ENCODE measurements around the gene PTGDR2. TPM values are rescaled to one million over a fixed set of nuclear protein-coding genes. Genes with fewer than 3 reads are reported as not detected.

PTGDR2 gene
- total RNA-seq, 1 experiment from 2014 or later: 0.07 TPM

DNA sequence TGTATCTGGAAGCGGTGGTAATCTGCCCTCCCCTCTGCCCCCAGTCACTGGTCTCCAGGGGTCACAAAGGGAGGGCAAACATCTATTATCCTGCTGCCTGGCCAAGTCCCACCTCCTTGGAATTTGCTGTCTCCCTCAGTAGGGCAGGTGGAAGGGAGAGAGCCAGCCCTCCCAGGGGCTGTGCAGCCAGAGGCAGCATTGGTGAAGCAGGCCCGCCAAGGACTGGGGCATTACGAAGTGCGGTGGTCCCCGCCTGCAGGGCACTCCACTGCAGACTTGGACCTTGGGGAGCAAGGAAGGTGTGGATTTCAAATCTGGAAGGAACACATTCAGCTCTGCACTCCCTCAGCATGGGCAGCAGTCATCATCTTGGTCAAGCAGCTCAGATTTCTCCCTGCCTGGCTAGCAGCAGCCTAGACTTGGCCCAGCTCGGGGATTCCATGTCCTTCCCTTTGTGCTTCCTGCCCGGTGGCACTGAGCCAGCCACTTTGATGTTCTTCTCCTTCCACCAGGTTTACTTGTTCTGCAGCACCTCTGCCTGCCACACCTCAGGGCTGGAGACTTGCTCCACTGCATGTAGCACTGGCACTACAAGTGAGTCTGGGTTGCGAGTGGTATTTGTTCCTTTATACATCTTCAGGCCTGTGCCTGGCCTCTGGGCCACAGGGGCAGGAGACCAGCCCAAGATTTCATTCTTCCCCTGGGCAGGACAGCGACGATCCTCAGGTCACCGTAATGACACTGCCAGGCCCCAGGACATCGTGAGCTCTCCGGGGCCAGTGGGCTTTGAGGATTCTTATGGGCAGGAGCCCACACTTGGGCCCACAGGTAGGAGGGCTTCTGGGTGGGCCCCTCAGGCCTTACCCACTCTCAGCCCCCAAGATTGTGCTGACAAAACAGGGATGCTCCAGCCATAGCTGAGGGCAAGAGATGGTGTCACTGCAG lies 18.9 kb upstream of the PTGDR2 start:
- no peak for DNase-seq (ENCODE audit: low read depth)

DNA sequence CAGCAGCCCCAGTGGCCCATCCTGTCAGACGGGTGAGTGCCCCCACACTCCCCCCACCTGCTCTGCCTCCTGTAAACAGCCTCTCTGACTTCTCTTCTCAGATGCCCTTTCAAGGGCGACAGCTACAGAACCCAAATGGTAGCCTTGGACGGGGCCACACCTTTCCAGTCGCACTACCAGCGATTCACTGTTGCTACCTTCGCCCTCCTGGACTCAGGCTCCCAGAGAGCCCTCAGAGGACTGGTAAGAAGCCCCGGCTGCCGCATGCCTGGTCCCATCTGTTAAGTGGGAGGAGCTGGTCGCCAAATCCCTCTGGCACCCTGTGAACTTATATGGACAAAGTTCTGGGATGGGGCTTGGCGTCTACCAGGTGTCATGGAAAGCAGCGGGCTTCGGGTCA lies 17.8 kb upstream of the PTGDR2 start:
- DNase-seq (ENCODE audit: low read depth): no peak

DNA sequence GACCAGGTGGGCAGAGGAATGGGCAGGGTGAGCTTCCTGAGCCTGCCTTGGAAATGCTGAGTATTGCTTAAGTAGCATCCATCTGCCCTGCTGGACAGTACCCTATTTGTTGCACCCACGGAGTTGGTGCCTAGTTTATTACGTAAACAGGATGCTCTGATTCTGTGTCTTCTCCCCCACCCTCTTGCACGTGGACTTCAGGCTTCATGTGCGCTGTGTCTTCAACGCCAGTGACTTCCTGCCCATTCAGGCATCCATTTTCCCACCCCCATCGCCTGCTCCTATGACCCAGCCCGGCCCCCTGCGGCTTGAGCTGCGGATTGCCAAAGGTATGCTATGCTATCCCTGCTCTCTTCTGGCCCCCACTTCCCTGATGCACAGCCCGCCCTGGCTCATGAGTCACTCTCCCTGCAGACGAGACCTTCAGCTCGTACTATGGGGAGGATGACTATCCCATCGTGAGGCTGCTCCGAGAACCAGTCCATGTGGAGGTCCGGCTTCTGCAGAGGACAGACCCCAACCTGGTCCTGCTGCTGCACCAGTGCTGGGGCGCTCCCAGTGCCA lies 17.3 kb upstream of the PTGDR2 start:
- DNase-seq (ENCODE audit: low read depth): peak; percentile 92

DNA sequence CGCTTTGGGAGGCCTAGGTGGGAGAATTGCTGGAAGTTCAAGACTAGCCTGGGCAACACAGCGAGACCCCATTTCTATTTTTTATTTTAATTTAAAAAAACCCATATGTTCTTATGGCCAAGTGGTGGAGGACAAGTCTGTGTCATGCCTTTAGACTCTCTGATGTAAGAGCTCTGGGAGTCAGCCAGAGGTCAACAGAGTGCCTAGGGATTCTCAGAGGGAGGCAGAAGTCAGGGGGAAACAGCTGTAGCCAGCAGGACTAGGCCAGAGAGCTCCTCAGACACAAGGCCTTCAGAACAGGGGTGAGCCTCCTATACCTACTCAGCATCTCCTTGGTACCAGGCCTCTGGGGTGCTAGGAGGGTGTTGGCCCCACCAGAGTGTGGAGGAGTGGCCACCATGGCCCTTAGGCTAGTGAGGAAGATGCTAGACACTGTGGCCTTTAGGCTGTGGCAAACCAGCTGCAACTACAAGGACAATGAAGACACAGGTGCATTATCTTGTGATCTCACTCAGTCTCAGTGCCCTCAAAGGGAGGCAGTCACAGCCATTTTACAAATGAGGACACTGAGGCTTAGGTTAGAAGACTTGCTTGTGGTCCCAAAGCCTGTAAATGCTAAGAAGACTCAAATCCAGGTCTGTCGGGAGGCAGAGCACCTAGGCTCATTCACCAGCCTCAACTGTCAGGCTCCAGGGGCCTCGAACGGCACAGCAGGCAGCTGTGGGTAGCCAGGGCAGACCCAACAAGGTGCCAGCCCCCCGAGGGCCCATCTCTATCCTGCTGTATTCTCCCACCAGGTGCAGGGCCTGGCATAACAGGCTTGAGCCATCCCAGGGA lies 16.6 kb upstream of the PTGDR2 start:
- DNase-seq (ENCODE audit: low read depth): peak; percentile 70

DNA sequence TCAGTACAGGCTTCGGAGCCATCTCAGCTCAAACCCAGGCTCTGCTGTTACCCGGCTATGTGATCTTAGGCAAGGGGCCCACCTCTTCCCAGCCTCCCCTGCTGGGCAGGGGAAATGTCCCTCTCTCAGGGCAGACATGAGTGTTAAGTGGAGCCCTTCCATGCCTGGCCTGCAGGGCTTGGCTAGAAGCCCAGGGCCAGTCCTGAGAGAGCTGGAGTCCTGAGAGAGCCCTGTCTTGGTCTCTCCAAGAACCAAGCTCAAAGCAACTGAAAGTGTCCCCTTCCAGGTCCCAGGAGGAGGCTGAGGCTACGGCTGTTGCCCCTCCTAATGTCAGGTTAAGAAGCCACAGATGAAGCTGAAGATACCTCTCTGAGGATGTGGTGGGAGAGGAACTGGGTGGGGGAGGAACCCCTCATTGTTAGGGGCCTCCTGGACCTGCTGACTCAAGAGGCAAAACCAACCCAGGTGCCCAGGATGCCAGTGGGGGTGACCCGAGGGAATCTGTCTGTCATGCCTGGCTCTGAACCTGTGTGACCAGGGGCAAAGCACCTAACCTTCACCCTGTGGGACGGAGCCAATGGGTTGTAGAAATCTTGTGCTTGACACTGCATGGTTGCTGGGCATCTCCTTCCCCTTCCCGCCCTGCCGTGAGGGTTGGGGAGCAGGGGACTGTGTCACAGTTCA lies 15.8 kb upstream of the PTGDR2 start:
- DNase-seq (ENCODE audit: low read depth): peak; percentile 63

DNA sequence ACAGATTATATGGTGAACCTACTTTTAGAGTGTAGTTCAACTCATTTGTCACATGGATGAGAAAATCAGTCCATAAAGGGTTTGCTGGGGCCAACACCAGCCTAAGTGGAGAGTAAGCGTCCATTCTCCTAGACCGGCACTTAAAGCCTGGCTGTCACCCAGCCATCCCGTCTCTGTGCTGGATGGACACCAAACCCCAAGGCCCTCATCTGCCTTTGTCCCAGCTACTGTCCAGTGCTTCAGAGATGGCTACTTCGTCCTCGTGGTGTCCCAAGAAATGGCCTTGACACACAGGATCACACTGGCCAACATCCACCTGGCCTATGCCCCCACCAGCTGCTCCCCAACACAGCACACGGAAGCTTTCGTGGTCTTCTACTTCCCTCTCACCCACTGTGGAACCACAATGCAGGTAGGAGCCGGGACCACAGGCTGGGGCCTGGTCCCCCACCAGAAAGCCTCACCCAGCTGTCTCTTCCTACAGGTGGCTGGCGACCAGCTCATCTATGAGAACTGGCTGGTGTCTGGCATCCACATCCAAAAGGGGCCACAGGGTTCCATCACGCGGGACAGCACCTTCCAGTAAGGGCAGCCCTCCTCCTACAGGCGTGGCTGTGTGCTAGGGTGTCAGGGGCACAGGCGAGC lies 15.1 kb upstream of the PTGDR2 start:
- DNase-seq (ENCODE audit: low read depth): no peak

DNA sequence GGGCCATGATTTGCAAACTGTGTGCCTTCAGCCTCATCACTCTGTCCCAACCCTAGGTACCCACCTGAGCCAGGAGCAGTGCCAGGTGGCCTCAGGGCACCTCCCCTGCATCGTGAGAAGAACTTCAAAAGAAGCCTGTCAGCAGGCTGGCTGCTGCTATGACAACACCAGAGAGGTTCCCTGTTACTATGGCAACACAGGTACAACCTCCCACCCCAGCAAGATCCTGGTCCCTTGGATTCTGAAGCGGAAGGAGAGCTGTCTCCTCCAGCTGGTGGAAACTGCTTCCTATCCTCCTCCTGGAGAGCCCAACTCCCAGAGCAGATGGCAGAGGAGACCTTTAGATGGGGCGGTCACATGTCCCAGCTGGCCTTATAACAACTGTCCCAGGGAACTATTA lies 14.5 kb upstream of the PTGDR2 start:
- no peak for DNase-seq (ENCODE audit: low read depth)

DNA sequence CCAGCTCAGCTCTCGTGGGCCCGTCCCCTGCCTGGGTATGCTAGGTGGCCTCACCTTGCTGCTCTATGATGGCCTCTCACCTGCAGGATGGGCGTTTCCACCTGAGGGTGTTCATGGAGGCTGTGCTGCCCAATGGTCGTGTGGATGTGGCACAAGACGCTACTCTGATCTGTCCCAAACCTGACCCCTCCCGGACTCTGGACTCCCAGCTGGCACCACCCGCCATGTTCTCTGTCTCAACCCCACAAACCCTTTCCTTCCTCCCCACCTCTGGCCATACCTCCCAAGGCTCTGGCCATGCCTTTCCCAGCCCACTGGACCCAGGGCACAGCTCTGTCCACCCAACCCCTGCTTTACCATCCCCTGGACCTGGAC lies 13.7 kb upstream of the PTGDR2 start:
- DNase-seq (ENCODE audit: low read depth): no peak

DNA sequence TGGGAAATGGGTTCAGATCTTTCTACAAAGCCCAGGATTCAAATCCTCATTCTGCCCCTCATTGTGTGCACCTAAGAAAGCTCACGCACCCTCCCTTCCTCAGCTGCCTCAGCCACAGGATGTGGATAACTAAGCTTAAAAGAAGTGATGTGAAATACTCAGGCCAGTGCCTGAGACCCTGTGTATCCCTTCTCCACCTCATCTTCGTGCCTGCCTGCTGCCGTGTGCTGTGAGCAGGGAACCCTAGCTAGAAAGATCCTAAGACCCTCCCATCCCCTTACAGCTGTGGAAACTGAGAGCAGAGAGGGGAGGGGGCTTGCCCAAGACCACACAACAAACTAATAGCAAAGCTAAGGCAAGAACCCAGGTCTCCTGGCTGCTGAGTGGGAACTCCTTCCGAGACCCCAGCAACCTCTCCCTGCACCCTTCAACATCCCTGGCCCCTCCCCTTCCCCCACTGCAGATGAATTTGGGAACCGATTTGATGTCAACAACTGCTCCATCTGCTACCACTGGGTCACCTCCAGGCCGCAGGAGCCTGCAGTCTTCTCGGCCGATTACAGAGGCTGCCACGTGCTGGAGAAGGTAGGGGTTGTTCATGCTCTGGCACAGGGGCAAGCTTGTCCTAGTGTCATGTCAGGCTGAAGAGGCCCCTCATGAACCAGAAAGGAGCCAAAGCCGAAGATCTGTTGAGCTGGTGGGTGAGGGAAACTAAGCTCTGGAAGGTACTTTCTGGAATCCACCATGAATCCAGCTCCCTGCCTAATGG lies 13.1 kb upstream of the PTGDR2 start:
- DNase-seq (ENCODE audit: low read depth): no peak

DNA sequence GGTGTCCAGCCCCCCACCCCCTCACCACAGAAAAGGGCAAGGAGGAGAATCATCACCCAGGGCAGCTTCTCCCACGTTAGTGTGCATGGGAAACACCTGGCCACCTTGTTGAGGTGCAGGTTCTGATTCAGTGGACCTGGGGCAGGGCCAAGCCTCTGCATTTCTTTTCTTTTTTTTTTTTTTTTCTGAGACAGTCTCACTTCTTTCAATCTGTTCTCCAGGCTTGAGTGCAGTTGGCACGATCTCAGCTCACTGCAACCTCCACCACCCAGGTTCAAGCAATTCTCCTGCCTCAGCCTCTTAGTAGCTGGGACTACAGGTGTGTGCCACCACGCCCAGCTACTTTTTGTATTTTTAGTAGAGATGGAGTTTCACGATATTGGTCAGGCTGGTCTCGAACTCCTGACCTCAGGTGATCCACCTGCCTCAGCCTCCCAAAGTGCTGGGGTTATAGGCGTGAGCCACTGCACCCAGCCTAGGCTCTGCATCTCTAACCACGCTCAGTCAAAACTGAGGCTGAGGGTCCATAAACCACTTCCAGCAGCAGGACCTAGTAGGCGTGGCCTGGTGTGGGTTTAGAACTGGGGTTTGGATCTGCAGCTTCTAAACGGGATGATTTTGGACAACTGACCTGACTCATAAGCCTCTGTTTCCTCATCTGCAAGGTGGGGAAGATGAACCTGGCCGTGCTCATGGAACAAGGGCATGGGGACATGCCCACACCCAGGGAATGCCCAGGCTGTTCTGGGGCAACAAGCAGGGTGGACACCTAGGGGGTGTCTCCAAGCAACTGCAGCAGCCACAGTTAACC lies 12.3 kb upstream of the PTGDR2 start:
- DNase-seq (ENCODE audit: low read depth): no peak

DNA sequence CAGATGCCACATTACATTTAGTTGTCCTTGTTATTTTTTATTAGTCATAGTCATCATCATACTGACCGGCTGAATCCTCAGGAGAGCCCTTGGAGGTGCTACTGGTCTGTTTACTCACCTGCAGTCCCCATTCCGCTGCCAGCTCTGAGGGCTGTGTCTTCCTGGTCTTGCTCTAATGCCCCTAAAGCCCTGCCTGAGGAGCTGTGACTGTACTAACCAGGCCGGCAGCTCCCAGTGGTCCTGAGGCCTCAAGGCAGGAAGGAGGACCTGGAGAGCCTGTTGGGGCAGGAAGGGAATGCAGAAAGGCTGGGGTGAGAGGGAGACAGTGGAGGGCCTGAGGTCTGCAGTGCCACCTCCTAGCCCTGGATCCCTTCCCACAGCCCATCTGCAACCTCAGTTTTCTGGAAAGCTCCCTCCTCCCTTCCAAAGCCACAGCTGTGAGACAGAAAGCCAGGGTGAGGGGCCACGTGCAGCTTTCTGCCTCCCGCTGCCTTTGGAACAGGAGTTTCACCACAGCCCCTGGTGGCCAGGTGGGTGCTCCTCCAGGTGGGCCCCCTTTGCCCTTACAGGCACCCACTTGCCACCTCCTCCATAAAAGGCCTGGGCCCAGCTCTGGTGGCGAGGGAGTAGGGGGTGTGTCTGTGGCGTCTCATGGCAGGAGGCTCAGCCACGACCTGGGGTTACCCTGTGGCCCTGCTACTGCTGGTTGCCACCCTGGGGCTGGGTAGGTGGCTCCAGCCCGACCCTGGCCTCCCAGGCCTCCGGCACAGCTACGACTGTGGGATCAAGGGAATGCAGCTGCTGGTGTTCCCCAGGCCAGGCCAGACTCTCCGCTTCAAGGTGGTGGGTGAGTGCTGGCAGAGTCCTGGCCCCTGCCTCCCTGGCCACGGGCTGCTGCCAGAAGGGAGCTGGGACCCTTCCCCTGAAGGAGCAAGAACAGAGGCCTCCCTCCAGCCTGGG lies 11.4 kb upstream of the PTGDR2 start, which contains the start of gene ZP1:
ZP1 (plus strand) TSS at position 632 of the 960 bp plus-strand sequence; CDS start at position 652, 20 bp downstream.
- DNase-seq (ENCODE audit: low read depth): no peak

DNA sequence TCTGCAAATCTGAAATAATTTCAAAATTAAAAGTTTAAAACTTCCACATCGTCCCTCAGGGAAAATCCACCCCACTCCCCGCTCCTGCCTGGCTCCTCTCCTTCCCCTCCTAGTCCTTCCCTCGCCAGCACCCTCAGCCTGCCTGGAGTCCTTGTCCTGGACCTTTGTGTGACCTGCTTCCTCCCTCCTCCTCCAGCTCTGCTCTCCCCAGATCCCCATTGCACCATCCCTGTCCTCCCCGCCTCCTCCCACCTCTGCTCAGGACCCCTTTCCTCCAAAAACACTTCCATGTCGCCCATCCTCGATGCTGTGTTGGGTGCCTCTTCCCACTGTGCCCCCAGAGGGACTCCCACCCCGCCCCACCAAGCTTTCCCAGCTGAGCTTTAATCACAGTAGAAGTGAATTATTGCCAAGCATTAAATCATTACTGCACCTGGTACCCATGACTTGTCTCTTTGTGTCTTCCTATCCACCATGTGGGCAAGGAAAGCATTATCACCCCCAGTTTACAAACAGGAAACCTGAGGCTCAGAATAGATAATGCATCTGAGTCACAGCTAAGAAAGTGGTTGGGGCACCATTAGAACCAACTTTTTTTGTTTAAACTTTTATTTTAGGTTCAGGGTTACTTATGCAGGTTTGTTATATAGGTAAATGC lies 9.2 kb upstream of the PTGDR2 start:
- DNase-seq (ENCODE audit: low read depth): no peak

DNA sequence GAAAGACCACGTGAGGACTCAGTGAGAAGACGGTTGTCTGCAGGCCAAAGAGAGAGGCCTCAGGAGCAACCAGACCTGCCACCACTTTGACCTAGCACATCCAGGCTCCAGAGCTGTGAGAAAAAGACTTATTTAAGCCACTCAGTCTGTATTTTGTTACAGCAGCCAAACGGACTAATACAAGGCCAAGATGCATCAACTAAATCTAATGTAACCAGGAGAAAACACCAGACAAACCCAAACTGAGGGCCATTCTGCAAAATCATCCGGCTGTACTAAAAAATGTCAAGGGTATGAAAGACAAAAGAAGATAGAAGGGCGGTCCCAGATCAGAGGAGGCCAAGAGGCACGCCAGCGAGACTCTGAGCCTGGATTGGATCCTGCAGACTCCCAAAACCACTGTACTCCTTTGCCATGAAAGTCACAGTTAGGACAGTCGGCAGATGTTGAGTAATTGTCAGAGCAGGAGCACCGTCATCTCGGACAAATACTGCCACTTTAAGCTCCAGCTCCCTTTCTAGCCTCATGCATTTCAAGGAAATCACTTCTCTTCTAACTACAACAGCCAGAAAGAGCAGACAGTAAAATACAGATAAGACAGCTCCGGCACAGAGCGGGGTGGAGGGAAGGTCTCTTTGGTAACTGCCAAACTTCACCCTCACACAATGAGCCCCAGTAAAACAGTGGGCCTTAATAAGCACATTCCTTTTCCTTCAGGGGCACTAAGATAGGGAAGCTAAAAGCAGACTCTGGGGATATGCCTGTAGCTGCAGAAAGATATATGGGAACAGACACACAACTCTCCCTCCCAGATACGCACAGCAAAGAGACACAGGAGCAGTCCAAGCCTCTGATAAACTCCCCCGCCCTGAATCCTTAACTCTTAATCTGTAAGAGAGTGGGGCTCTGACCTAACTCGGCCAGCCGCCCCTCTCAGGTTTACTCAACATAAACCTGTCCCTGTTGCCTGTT lies 8.1 kb upstream of the PTGDR2 start:
- DNase-seq (ENCODE audit: low read depth): no peak

DNA sequence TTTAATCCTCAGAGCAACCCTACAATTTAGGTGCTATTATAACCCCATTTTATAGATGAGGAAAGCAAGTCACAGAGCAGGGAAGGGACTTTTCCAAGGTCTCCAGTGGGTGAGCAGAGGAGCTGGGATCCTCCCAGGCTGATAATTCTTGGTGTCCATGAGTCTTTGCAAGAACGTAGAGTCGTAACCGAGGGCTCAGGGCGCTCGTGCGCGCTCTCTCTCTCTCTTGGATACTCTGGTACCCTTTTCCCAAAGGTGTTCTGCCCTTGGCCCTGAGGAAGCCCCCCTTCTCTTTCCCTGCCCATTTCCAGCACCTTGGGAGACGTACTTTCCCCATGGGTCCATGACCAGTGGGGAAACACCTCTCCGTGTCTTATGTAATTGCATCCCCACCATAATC lies 6.4 kb upstream of the PTGDR2 start:
- DNase-seq (ENCODE audit: low read depth): no peak

DNA sequence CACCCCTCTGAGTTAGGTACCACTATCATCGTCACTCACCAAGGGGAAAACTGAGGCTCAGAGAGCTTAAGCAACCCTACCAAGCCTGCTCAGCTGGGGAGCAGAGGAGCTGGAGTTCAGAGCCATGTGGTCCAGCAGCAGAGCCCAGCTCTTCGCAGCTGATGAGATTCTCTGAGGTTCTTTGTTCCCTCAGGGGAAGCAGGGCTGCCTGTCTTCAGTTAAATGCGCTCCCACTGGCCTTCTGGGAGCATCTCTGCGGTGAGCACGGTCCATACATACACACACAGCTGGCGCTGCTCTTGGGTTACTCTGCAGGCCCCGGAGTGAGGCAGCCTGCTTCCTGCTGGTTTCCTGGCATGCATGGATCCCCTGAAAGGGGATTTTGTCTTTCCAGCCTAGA lies 5.2 kb upstream of the PTGDR2 start:
- no peak for DNase-seq (ENCODE audit: low read depth)

DNA sequence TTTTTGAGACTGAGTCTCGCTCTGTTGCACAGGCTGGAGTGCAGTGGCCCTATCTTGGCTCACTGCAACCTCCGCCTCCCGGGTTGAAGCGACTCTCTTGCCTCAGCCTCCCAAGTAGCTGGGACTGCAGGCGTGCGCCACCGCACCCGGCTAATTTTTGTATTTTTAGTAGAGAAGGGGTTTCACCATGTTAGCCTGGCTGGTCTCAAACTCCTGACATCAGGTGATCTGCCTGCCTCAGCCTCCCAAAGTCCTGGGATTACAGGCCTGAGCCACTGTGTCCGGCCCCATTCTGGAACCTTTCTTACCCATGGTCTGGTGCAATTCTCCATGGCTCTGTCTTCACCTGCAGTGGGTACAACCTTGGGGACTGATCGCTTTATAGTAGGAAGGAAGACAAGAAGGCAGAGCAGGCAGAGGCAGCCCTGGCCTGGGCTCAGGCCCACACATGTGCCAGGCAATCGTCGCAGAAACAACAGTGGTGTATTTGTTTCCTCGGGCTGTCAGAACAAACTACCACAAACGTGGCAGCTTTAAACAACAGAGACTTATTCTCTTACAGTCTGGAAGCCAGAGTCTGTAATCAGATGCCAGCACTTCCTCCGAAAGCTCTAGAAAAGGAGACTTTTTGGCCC lies 4.0 kb upstream of the PTGDR2 start:
- DNase-seq (ENCODE audit: low read depth): no peak

Measured in M059J (cell line).